Mesendoderm (in vitro differentiated cells): ENCODE measurements around the gene SLC39A11.
"Not testable (repeated sequence)": the region's sequence is repeated elsewhere in the genome, so short reads cannot be mapped to it uniquely, and the experiment has no call there.

Experiments
- DNase-seq: peaks from one replicate; pipeline ENCODE4 v3.0.0; 2013
- H2AK5ac ChIP-seq: 2 replicates; pipeline ENCODE4 v1.6.1; 2013; ENCODE audit warnings: low read length, inconsistent platforms
- H2BK120ac ChIP-seq: 2 replicates; pipeline ENCODE4 v1.6.1; 2013; ENCODE audit warnings: low read depth, mild to moderate bottlenecking, low read length, moderate library complexity, mixed read lengths
- H2BK15ac ChIP-seq: replicated peaks from 2 replicates; pipeline ENCODE4 v1.6.1; 2013; ENCODE audit warnings: low read depth, mild to moderate bottlenecking, moderate library complexity
- H2BK5ac ChIP-seq: 2 replicates; pipeline ENCODE4 v1.6.1; 2013; ENCODE audit warnings: low read length, inconsistent platforms
- H3K18ac ChIP-seq: 2 replicates; pipeline ENCODE4 v1.6.1; 2013; ENCODE audit warnings: mild to moderate bottlenecking, low read length, mixed read lengths
- H3K23ac ChIP-seq: one replicate; pipeline ENCODE4 v1.6.1; 2013; ENCODE audit warnings: low read length
- H3K27ac ChIP-seq: 2 replicates; pipeline ENCODE4 v1.5.1; 2013; ENCODE audit warnings: low read depth, mild to moderate bottlenecking, inconsistent platforms, low read length, moderate library complexity
- H3K27me3 ChIP-seq: 2 replicates; pipeline ENCODE4 v1.6.1; 2013; ENCODE audit warnings: low read length, control low read depth, mild to moderate bottlenecking, inconsistent platforms; ENCODE audit not compliant: insufficient read depth, poor library complexity
- H3K36me3 ChIP-seq: 2 replicates; pipeline ENCODE4 v1.6.1; 2013; ENCODE audit warnings: low read length, inconsistent platforms; ENCODE audit not compliant: control insufficient read depth, insufficient read depth
- H3K4ac ChIP-seq: one replicate; pipeline ENCODE4 v1.6.1; 2013; ENCODE audit warnings: low read depth, mild to moderate bottlenecking, low read length, moderate library complexity
- H3K4me1 ChIP-seq: 2 replicates; pipeline ENCODE4 v1.6.1; 2013; ENCODE audit warnings: low read depth, low read length, inconsistent platforms; ENCODE audit not compliant: control insufficient read depth
- H3K4me2 ChIP-seq: 2 replicates; pipeline ENCODE4 v1.6.1; 2013; ENCODE audit warnings: low read length
- H3K4me3 ChIP-seq: 2 replicates; pipeline ENCODE4 v1.5.1; 2013; ENCODE audit warnings: mild to moderate bottlenecking, low read length
- H3K56ac ChIP-seq: one replicate; pipeline ENCODE4 v1.6.1; 2013; ENCODE audit warnings: low read length
- H3K79me1 ChIP-seq: 2 replicates; pipeline ENCODE4 v1.6.1; 2013; ENCODE audit warnings: low read length, inconsistent platforms
- H3K79me2 ChIP-seq: 2 replicates; pipeline ENCODE4 v1.6.1; 2013; ENCODE audit warnings: mild to moderate bottlenecking, low read length; ENCODE audit not compliant: control insufficient read depth, insufficient read depth
- H3K9ac ChIP-seq: 2 replicates; pipeline ENCODE4 v1.6.1; 2013; ENCODE audit warnings: low read length, inconsistent platforms
- H4K5ac ChIP-seq: one replicate; pipeline ENCODE4 v1.6.1; 2013; ENCODE audit warnings: low read length
- H4K8ac ChIP-seq: one replicate; pipeline ENCODE4 v1.6.1; 2013; ENCODE audit warnings: low read depth, mild to moderate bottlenecking, control low read depth, low read length, moderate library complexity
- WGBS: extraction: QIAGEN DNeasy Blood & Tissue Kit; methylation state at CpG from one replicate; pipeline ENCODE4 v1.1.7; 2013; ENCODE audit warnings: low lambda C conversion rate, missing lambda C conversion rate; ENCODE audit not compliant: insufficient coverage; ENCODE audit errors: extremely low coverage; 5-methylcytosine and 5-hydroxymethylcytosine counted together

Gene SLC39A11

GRCh38 chr17:72937254-72937653, 155.2 kb downstream of the SLC39A11 start:
- H3K56ac ChIP-seq, H3K4me1 ChIP-seq, H3K79me2 ChIP-seq, H2BK15ac ChIP-seq, H3K27ac ChIP-seq, H4K8ac ChIP-seq, H3K4me2 ChIP-seq, H3K4ac ChIP-seq, H3K79me1 ChIP-seq, H3K18ac ChIP-seq, H4K5ac ChIP-seq, H3K36me3 ChIP-seq, H3K23ac ChIP-seq, H3K27me3 ChIP-seq, DNase-seq, H3K9ac ChIP-seq, H2BK5ac ChIP-seq, H2AK5ac ChIP-seq, H3K4me3 ChIP-seq, H2BK120ac ChIP-seq: not testable (repeated sequence)
- no CpG with 5 or more reads among the region's 8 CpGs for WGBS

DNA sequence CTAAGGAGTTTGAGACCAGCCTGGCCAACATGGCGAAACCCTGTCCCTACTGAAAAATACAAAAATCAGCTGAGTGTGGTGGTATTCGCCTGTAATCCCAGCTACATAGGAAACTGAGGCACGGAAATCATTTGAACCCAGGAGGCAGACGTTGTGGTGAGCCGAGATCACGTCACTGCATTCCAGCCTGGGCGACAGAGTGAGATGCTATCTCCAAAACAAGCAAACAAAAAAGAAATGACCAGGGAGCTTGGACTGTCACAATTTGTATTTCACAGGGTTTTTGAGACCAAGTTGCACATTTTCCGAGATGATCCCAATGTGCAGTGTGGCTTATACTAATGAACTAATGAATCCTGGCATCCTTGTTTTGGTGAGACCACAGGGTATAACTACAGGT, 156.5 kb downstream of the SLC39A11 start:
- Histone ChIP-seq H3K79me1 (no peaks in the 10 kb centered on the region), H3K23ac (no peak overlapping the region), H2BK5ac (no peak overlapping the region), H4K8ac (no peak overlapping the region), H3K4me3 (no peak overlapping the region), H2BK120ac (no peak overlapping the region), H3K79me2 (no peaks in the 10 kb centered on the region), H4K5ac (no peak overlapping the region), H3K36me3 (no peaks in the 10 kb centered on the region), H3K27ac (no peak overlapping the region), H3K56ac (no peak overlapping the region), H3K4me1 (no peaks in the 10 kb centered on the region), H3K18ac (no peak overlapping the region), H3K4ac (no peak overlapping the region), H2AK5ac (no peak overlapping the region), H3K4me2 (no peak overlapping the region), H2BK15ac (no peak overlapping the region), H3K9ac (no peak overlapping the region), H3K27me3 (no peaks in the 10 kb centered on the region)
- DNase-seq, result no peak
- no CpG with 5 or more reads among the region's 8 CpGs for WGBS

GRCh38 chr17:72934927-72935326, 157.6 kb downstream of the SLC39A11 start:
- Histone ChIP-seq H3K4ac (no peak overlapping the region), H2AK5ac (no peak overlapping the region), H3K79me1 (no peaks in the 10 kb centered on the region), H3K4me3 (no peak overlapping the region), H3K27me3 (no peaks in the 10 kb centered on the region), H3K79me2 (no peaks in the 10 kb centered on the region), H4K8ac (no peak overlapping the region), H2BK120ac (no peak overlapping the region), H3K27ac (no peak overlapping the region), H3K18ac (no peak overlapping the region), H3K56ac (no peak overlapping the region), H4K5ac (no peak overlapping the region), H3K9ac (no peak overlapping the region), H3K23ac (no peak overlapping the region), H3K4me2 (no peak overlapping the region), H2BK15ac (no peak overlapping the region), H2BK5ac (no peak overlapping the region), H3K36me3 (no peaks in the 10 kb centered on the region), H3K4me1 (no peaks in the 10 kb centered on the region)
- WGBS, result no CpG with 5 or more reads among the region's 8 CpGs
- DNase-seq, result no peak

DNA sequence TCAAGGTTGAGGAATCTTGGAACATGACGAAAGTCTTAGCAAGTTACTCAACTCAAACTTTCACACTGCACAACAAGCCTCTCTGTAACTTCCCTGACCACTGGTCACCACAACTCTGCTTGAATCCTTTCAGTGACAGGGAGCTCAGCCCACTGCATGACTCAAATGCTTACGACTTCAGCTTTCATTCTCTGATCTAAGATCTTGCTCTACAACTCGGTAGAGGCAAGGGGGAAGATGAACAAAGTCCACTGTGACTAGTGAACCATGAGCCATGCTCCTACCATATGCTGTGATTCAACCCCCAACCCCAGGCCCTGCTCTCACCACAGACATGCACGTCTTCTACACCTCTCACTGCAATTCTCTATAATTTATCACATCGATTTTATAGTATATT, 160.9 kb downstream of the SLC39A11 start:
- Histone ChIP-seq H2AK5ac (no peak overlapping the region), H3K56ac (no peak overlapping the region), H3K18ac (no peak overlapping the region), H3K27ac (no peak overlapping the region), H2BK15ac (no peak overlapping the region), H4K8ac (no peak overlapping the region), H3K4me1 (no peaks in the 10 kb centered on the region), H3K79me1 (no peaks in the 10 kb centered on the region), H4K5ac (no peak overlapping the region), H3K4me2 (no peak overlapping the region), H3K79me2 (no peaks in the 10 kb centered on the region), H3K27me3 (no peaks in the 10 kb centered on the region), H3K4ac (no peak overlapping the region), H3K23ac (no peak overlapping the region), H3K9ac (no peak overlapping the region), H2BK120ac (no peak overlapping the region), H2BK5ac (no peak overlapping the region), H3K4me3 (no peak overlapping the region), H3K36me3 (no peaks in the 10 kb centered on the region)
- DNase-seq, result no peak
- 100% methylated on average over 1 of the region's 5 CpGs for WGBS

GRCh38 chr17:72931163-72931562, 161.3 kb downstream of the SLC39A11 start:
- Histone ChIP-seq H4K8ac (no peak overlapping the region), H3K27me3 (no peaks in the 10 kb centered on the region), H4K5ac (no peak overlapping the region), H3K79me1 (no peaks in the 10 kb centered on the region), H2BK5ac (no peak overlapping the region), H3K79me2 (no peaks in the 10 kb centered on the region), H3K4me2 (no peak overlapping the region), H3K4ac (no peak overlapping the region), H3K36me3 (no peaks in the 10 kb centered on the region), H3K27ac (no peak overlapping the region), H2BK120ac (no peak overlapping the region), H3K18ac (no peak overlapping the region), H2AK5ac (no peak overlapping the region), H3K56ac (no peak overlapping the region), H3K23ac (no peak overlapping the region), H3K4me1 (no peaks in the 10 kb centered on the region), H2BK15ac (no peak overlapping the region), H3K9ac (no peak overlapping the region), H3K4me3 (no peak overlapping the region)
- DNase-seq, result no peak
- no CpG with 5 or more reads among the region's 9 CpGs for WGBS

GRCh38 chr17:72930031-72930430, 162.5 kb downstream of the SLC39A11 start:
- H2BK120ac ChIP-seq, result no peak overlapping the region

More at GRCh38 chr17:72930031-72930430, 162.5 kb downstream of the SLC39A11 start:
- DNase-seq, result no peak
- no peak overlapping the region for H3K4ac ChIP-seq
- no peak overlapping the region for H3K56ac ChIP-seq
- no peaks in the 10 kb centered on the region for H3K27me3 ChIP-seq
- H4K8ac ChIP-seq, result no peak overlapping the region
- H3K4me3 ChIP-seq, result no peak overlapping the region
- no peak overlapping the region for H4K5ac ChIP-seq
- no peak overlapping the region for H3K4me2 ChIP-seq
- H3K18ac ChIP-seq, result no peak overlapping the region
- H3K9ac ChIP-seq, result no peak overlapping the region
- H3K36me3 ChIP-seq, result no peaks in the 10 kb centered on the region
- no peak overlapping the region for H2BK5ac ChIP-seq
- WGBS, result no CpG with 5 or more reads among the region's 2 CpGs
- H3K79me1 ChIP-seq, result no peaks in the 10 kb centered on the region
- no peak overlapping the region for H2BK15ac ChIP-seq
- no peak overlapping the region for H2AK5ac ChIP-seq
- no peaks in the 10 kb centered on the region for H3K4me1 ChIP-seq
- no peaks in the 10 kb centered on the region for H3K79me2 ChIP-seq
- no peak overlapping the region for H3K23ac ChIP-seq
- H3K27ac ChIP-seq, result no peak overlapping the region
